ENCODE results near the gene HRH2. TPM values are rescaled to one million over a fixed set of nuclear protein-coding genes. Genes with fewer than 3 reads are reported as not detected.
"Not testable (repeated sequence)": the region's sequence is repeated elsewhere in the genome, so short reads cannot be mapped to it uniquely, and the experiment has no call there.

Gene HRH2
- total RNA-seq, 2 experiments from 2014 or later: 2.9 to 3.4 TPM

GRCh38 chr5:175717837-175718236 is 60.0 kb downstream of the HRH2 start:
- DNase-seq: no peak
- ChIA-PET POLR2A (no interaction called here), CTCF (interaction anchor here (2.7 to 3.2 kb wide), 2 partner anchors 12 to 183 kb away, joined by 16 to 28 read pairs; no protein-coding TSS in a partner anchor)
- H3K9me3 Mint-ChIP-seq: peaks cover 7% of the 10 kb centered on the region
- no peak overlapping the region for H3K4me3 ChIP-seq (ENCODE audit: low read length)
- peaks cover 6% of the 10 kb centered on the region for H3K4me1 Mint-ChIP-seq (ENCODE audit: low read depth)
- no peak overlapping the region for H3K27ac ChIP-seq (ENCODE audit: low read depth in 1 of 2, low read length in 2 of 2)
- ATAC-seq (ENCODE audit: poor library complexity): no peak
- no peaks in the 10 kb centered on the region for H3K27me3 ChIP-seq (ENCODE audit: control insufficient read depth in 1 of 2, insufficient read depth in 2 of 2, low read length in 2 of 2)
- H3K36me3 Mint-ChIP-seq (ENCODE audit: low read depth): peaks cover 5% of the 10 kb centered on the region
- no peaks in the 10 kb centered on the region for H3K36me3 ChIP-seq (ENCODE audit: insufficient read depth, low read length)
- no peak overlapping the region for H3K4me3 Mint-ChIP-seq
- no peaks in the 10 kb centered on the region for H3K4me1 ChIP-seq (ENCODE audit: insufficient read depth, low read length)
- no peak overlapping the region for H3K27ac Mint-ChIP-seq
- intact Hi-C loops (cut with DNase I, micrococcal nuclease): loop anchor here in 1 of 2 experiments (1.0 to 2.0 kb wide), 2 partner anchors 183 to 767 kb away; no protein-coding TSS in a partner anchor
- no peak for TF ChIP-seq CTCF (IDR thresholded peaks at IDR 0.05)
- H3K27me3 Mint-ChIP-seq: no peaks in the 10 kb centered on the region
- H3K9me3 ChIP-seq (ENCODE audit: control insufficient read depth in 1 of 2, insufficient read depth in 1 of 2, low read length in 2 of 2): peaks cover 0 to 17% of the 10 kb centered on the region in 2 experiments

- Mint-ChIP-seq H3K9me3 (peaks cover 7% of the 10 kb centered on the region), H3K36me3 (ENCODE audit: low read depth) (no peaks in the 10 kb centered on the region), H3K27me3 (no peaks in the 10 kb centered on the region), H3K27ac (no peak overlapping the region), H3K4me1 (ENCODE audit: low read depth) (peaks cover 6% of the 10 kb centered on the region), H3K4me3 (no peak overlapping the region)
- peak; percentile 75 for TF ChIP-seq CTCF (IDR thresholded peaks at IDR 0.05)
- Histone ChIP-seq H3K9me3 (ENCODE audit: control insufficient read depth in 1 of 2, insufficient read depth in 1 of 2, low read length in 2 of 2) (peaks cover 0 to 17% of the 10 kb centered on the region in 2 experiments), H3K36me3 (ENCODE audit: insufficient read depth, low read length) (no peaks in the 10 kb centered on the region), H3K4me3 (ENCODE audit: low read length) (no peak overlapping the region), H3K27ac (ENCODE audit: low read depth in 1 of 2, low read length in 2 of 2) (no peak overlapping the region), H3K27me3 (ENCODE audit: control insufficient read depth in 1 of 2, insufficient read depth in 2 of 2, low read length in 2 of 2) (no peaks in the 10 kb centered on the region), H3K4me1 (ENCODE audit: insufficient read depth, low read length) (no peaks in the 10 kb centered on the region)
- intact Hi-C loops (cut with DNase I, micrococcal nuclease): loop anchor here (1.0 to 2.0 kb wide), 3 partner anchors 183 to 768 kb away; no protein-coding TSS in a partner anchor
- CTCF ChIA-PET: interaction anchor here (0.7 to 3.2 kb wide), 7 partner anchors 11 to 746 kb away, joined by 3 to 28 read pairs (median 4); no protein-coding TSS in a partner anchor
- ATAC-seq (ENCODE audit: poor library complexity) (no peak), DNase-seq (peak; percentile 20 to 82 (median 52))
- POLR2A ChIA-PET: interaction anchor here (1.5 kb wide), 1 partner anchor 185 kb away, joined by 8 read pairs; no protein-coding TSS in a partner anchor
These were observed 60.7 kb downstream of the HRH2 start for GRCh38 chr5:175718401-175719108.

GRCh38 chr5:175719109-175719432 is 61.2 kb downstream of the HRH2 start:
- DNase-seq; ATAC-seq (ENCODE audit: poor library complexity); H3K36me3 ChIP-seq (ENCODE audit: insufficient read depth, low read length); H3K4me3 Mint-ChIP-seq; H3K4me1 Mint-ChIP-seq (ENCODE audit: low read depth); H3K9me3 Mint-ChIP-seq; H3K4me3 ChIP-seq (ENCODE audit: low read length); H3K27me3 Mint-ChIP-seq; H3K27ac Mint-ChIP-seq; H3K27me3 ChIP-seq (ENCODE audit: control insufficient read depth in 1 of 2, insufficient read depth in 2 of 2, low read length in 2 of 2); H3K27ac ChIP-seq (ENCODE audit: low read depth in 1 of 2, low read length in 2 of 2); H3K4me1 ChIP-seq (ENCODE audit: insufficient read depth, low read length); H3K36me3 Mint-ChIP-seq (ENCODE audit: low read depth): not testable (repeated sequence)
- intact Hi-C loops (cut with DNase I, micrococcal nuclease): loop anchor here (1.0 to 2.0 kb wide), 2 partner anchors 185 to 768 kb away; no protein-coding TSS in a partner anchor
- H3K9me3 ChIP-seq (ENCODE audit: control insufficient read depth in 1 of 2, insufficient read depth in 1 of 2, low read length in 2 of 2): peaks cover 0 to 14% of the 10 kb centered on the region in 2 experiments
- peak; percentile 44 for TF ChIP-seq CTCF (IDR thresholded peaks at IDR 0.05)
- CTCF ChIA-PET: interaction anchor here (0.7 to 3.2 kb wide), 7 partner anchors 11 to 745 kb away, joined by 3 to 28 read pairs (median 4); no protein-coding TSS in a partner anchor
- POLR2A ChIA-PET: interaction anchor here (1.5 kb wide), 1 partner anchor 185 kb away, joined by 8 read pairs; no protein-coding TSS in a partner anchor
